Tibial artery (tissue), 4 donors: Measurements from ENCODE around the gene AQP4.

Experiments
- DNase-seq, 2 donors: peaks; one replicate each; pipeline ENCODE4 v3.0.0-alpha.2; 2019
- H3K27ac ChIP-seq, 2 donors: fragments of 200-600 bp; sonication (generic) in 1 of 2; 1 replicate in 1 of 2; 2 replicates in 1 of 2; pipeline ENCODE4 v1.5.1; 2018 to 2019; ENCODE audit warnings: mild to moderate bottlenecking in 1 of 2
- H3K27me3 ChIP-seq, 2 donors: fragments of 200-600 bp; sonication (generic) in 1 of 2; one replicate each; pipeline versions ENCODE4 v1.5.1 to v1.6.0; 2016 to 2019
- H3K36me3 ChIP-seq, 3 donors: fragments of 200-600 bp; sonication (generic) in 2 of 3; one replicate each; pipeline ENCODE4 v1.5.1; 2016 to 2019; ENCODE audit warnings: mild to moderate bottlenecking in 2 of 3
- H3K4me1 ChIP-seq, 4 donors: fragments of 200-600 bp; sonication (generic) in 2 of 4; 1 replicate in 3 of 4; 2 replicates in 1 of 4; pipeline ENCODE4 v1.5.1; 2016 to 2019
- H3K4me3 ChIP-seq, 2 donors: fragments of 200-600 bp; sonication (generic) in 1 of 2; 1 replicate in 1 of 2; 2 replicates in 1 of 2; pipeline ENCODE4 v1.5.1; 2018 to 2019; ENCODE audit warnings: mild to moderate bottlenecking in 2 of 2
- H3K9me3 ChIP-seq, 3 donors: fragments of 200-600 bp; sonication (generic) in 1 of 3; one replicate each; pipeline ENCODE4 v1.5.1; 2016 to 2019
- CTCF ChIP-seq, 2 experiments: fragments of 200-600 bp in 1 of 2; fragments of 450-650 bp in 1 of 2; IDR thresholded peaks; one replicate each; pipeline ENCODE4 v1.5.1; 2017 to 2019; ENCODE audit warnings: antibody characterized with exemption in 2 of 2, mild to moderate bottlenecking in 1 of 2, moderate library complexity in 1 of 2
- intact Hi-C: fragments of 100-400 bp; cut with DNase I; formaldehyde crosslinking; loops from one replicate; pipeline ENCODE4 v1.15.0; 2023; ENCODE audit warnings: low total_unique reads

AQP4 gene

GRCh38 chr18:26901020-26901419 lies 35.5 kb upstream of the AQP4 start:
- H3K4me3 ChIP-seq: no peak overlapping the region
- no peak for TF ChIP-seq CTCF (IDR thresholded peaks at IDR 0.05)
- no peaks in the 10 kb centered on the region for H3K36me3 ChIP-seq
- no peaks in the 10 kb centered on the region for H3K9me3 ChIP-seq
- no peak for DNase-seq
- H3K27ac ChIP-seq: no peak overlapping the region
- intact Hi-C loops: no loop called here
- H3K27me3 ChIP-seq: no peaks in the 10 kb centered on the region
- H3K4me1 ChIP-seq: no peaks in the 10 kb centered on the region

- no peaks in the 10 kb centered on the region for H3K4me1 ChIP-seq
- no peak for TF ChIP-seq CTCF (IDR thresholded peaks at IDR 0.05)
- H3K4me3 ChIP-seq: no peak overlapping the region
- no peaks in the 10 kb centered on the region for H3K9me3 ChIP-seq
- DNase-seq: no peak
- H3K27me3 ChIP-seq: no peaks in the 10 kb centered on the region
- intact Hi-C loops: no loop called here
- no peaks in the 10 kb centered on the region for H3K36me3 ChIP-seq
- H3K27ac ChIP-seq: no peak overlapping the region
These were observed 28.9 kb upstream of the AQP4 start for GRCh38 chr18:26894426-26894825.

GRCh38 chr18:26893996-26894395 lies 28.5 kb upstream of the AQP4 start:
- Histone ChIP-seq H3K36me3 (no peaks in the 10 kb centered on the region), H3K9me3 (no peaks in the 10 kb centered on the region), H3K4me3 (no peak overlapping the region), H3K27me3 (no peaks in the 10 kb centered on the region), H3K27ac (no peak overlapping the region), H3K4me1 (no peaks in the 10 kb centered on the region)
- TF ChIP-seq CTCF (IDR thresholded peaks at IDR 0.05): no peak
- intact Hi-C loops: no loop called here
- no peak for DNase-seq

- TF ChIP-seq CTCF (IDR thresholded peaks at IDR 0.05): no peak
- DNase-seq: no peak
These were observed 22.8 kb upstream of the AQP4 start for GRCh38 chr18:26888259-26888658.

GRCh38 chr18:26875040-26875654 lies 9.6 kb upstream of the AQP4 start:
- intact Hi-C loops: no loop called here
- Histone ChIP-seq H3K27ac (no peak overlapping the region), H3K4me3 (no peak overlapping the region), H3K4me1 (no peaks in the 10 kb centered on the region), H3K9me3 (no peaks in the 10 kb centered on the region), H3K27me3 (no peaks in the 10 kb centered on the region), H3K36me3 (no peaks in the 10 kb centered on the region)
- no peak for TF ChIP-seq CTCF (IDR thresholded peaks at IDR 0.05)
- DNase-seq: no peak

More at GRCh38 chr18:26888259-26888658, 22.8 kb upstream of the AQP4 start:
- intact Hi-C loops: no loop called here
- no peaks in the 10 kb centered on the region for H3K4me1 ChIP-seq
- no peak overlapping the region for H3K27ac ChIP-seq
- H3K36me3 ChIP-seq: no peaks in the 10 kb centered on the region
- H3K27me3 ChIP-seq: no peaks in the 10 kb centered on the region
- H3K4me3 ChIP-seq: no peak overlapping the region
- no peaks in the 10 kb centered on the region for H3K9me3 ChIP-seq

- no peak for TF ChIP-seq CTCF (IDR thresholded peaks at IDR 0.05)
- no peaks in the 10 kb centered on the region for H3K9me3 ChIP-seq
- no peaks in the 10 kb centered on the region for H3K36me3 ChIP-seq
- intact Hi-C loops: no loop called here
- H3K27me3 ChIP-seq: no peaks in the 10 kb centered on the region
- no peak for DNase-seq
- H3K4me1 ChIP-seq: no peaks in the 10 kb centered on the region
- no peak overlapping the region for H3K27ac ChIP-seq
- H3K4me3 ChIP-seq: no peak overlapping the region
These were observed 8.8 kb upstream of the AQP4 start for GRCh38 chr18:26874283-26874682.
